ENCODE data around the gene HEATR3. TPM values are rescaled to one million over a fixed set of nuclear protein-coding genes. Genes with fewer than 3 reads are reported as not detected.

The HEATR3 gene
- total and polyA plus RNA-seq, 2 donors, result 20.0 to 26.9 TPM

- WGBS, result 97% methylated on average over 8 of the region's 8 CpGs
- Histone ChIP-seq H3K9me3 (ENCODE audit: control insufficient read depth in 2 of 2, insufficient read depth in 1 of 2, low read length in 1 of 2) (no peaks in the 10 kb centered on the region), H3K36me3 (ENCODE audit: control insufficient read depth in 2 of 2, insufficient read depth in 2 of 2, low read length in 1 of 2) (peaks cover 42 to 49% of the 10 kb centered on the region in 2 donors)
Measured at GRCh38 chr16:50083996-50084395, 18.2 kb downstream of the HEATR3 start.

DNA sequence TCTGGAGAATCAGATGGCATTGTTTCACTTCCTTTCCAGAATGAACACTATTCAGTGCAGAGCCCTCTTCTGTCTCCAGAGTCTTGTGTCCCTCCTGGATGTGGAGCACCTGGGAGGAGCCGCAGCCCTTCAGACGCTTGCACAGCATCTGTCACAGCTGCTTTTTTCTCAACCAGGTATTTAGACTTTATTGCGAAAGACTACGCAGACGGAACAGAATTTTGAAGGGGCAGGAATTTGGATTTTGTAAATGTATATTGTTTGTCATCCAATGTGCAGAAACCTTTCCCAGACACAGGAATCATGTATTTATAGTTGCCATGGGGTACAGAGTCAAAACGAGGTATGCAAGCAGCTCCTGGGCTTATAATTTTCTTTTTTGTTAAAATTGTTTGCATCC is 20.4 kb downstream of the HEATR3 start:
- over 99% methylated on average over 6 of the region's 6 CpGs for WGBS
- H3K27ac ChIP-seq (ENCODE audit: low read depth in 1 of 2, low read length in 1 of 2), result no peak overlapping the region
- no peaks in the 10 kb centered on the region for H3K27me3 ChIP-seq (ENCODE audit: control insufficient read depth in 2 of 2, insufficient read depth in 1 of 2, low read length in 1 of 2)
- H3K4me1 ChIP-seq (ENCODE audit: control insufficient read depth in 2 of 2, insufficient read depth in 2 of 2, low read length in 2 of 2), result no peaks in the 10 kb centered on the region
- no peak for DNase-seq (ENCODE audit: low read depth in 6 of 9, low spot score in 9 of 9)
- H3K36me3 ChIP-seq (ENCODE audit: control insufficient read depth in 2 of 2, insufficient read depth in 2 of 2, low read length in 1 of 2), result peaks cover 27 to 41% of the 10 kb centered on the region in 2 donors
- H3K4me3 ChIP-seq (ENCODE audit: low read length in 2 of 2), result no peak overlapping the region
- no peaks in the 10 kb centered on the region for H3K9me3 ChIP-seq (ENCODE audit: control insufficient read depth in 2 of 2, insufficient read depth in 1 of 2, low read length in 1 of 2)

More at GRCh38 chr16:50083996-50084395, 18.2 kb downstream of the HEATR3 start:
- H3K4me1 ChIP-seq (ENCODE audit: control insufficient read depth in 2 of 2, insufficient read depth in 2 of 2, low read length in 2 of 2), result no peaks in the 10 kb centered on the region
- H3K27me3 ChIP-seq (ENCODE audit: control insufficient read depth in 2 of 2, insufficient read depth in 1 of 2, low read length in 1 of 2), result no peaks in the 10 kb centered on the region
- H3K27ac ChIP-seq (ENCODE audit: low read depth in 1 of 2, low read length in 1 of 2), result no peak overlapping the region
- no peak for DNase-seq (ENCODE audit: low read depth in 6 of 9, low spot score in 9 of 9)
- H3K4me3 ChIP-seq (ENCODE audit: low read length in 2 of 2), result no peak overlapping the region

DNA sequence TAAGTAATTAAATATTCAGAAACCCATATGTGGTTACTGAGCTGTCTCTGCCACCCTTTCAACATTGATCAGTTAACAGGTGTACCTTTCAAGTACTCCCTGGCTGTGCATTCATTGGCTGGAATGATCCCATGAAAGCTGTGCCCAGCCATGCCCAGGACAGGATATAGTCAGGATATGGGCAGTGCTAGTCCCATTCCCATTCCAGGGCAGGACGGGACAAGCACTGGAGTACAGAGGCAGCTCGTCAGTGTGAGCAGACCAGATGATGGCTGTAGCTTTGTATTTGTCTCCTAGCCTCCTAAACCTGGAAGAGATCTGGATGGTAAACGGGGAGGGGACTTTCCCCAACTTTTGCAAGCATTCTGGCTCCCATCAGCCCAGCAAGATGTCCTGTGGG is 22.5 kb downstream of the HEATR3 start:
- Histone ChIP-seq H3K27ac (ENCODE audit: low read depth in 1 of 2, low read length in 1 of 2) (no peak overlapping the region), H3K4me1 (ENCODE audit: control insufficient read depth in 2 of 2, insufficient read depth in 2 of 2, low read length in 2 of 2) (no peaks in the 10 kb centered on the region), H3K36me3 (ENCODE audit: control insufficient read depth in 2 of 2, insufficient read depth in 2 of 2, low read length in 1 of 2) (peaks cover 27 to 38% of the 10 kb centered on the region in 2 donors), H3K4me3 (ENCODE audit: low read length in 2 of 2) (no peak overlapping the region), H3K9me3 (ENCODE audit: control insufficient read depth in 2 of 2, insufficient read depth in 1 of 2, low read length in 1 of 2) (no peaks in the 10 kb centered on the region), H3K27me3 (ENCODE audit: control insufficient read depth in 2 of 2, insufficient read depth in 1 of 2, low read length in 1 of 2) (no peaks in the 10 kb centered on the region)
- no peak for DNase-seq (ENCODE audit: low read depth in 6 of 9, low spot score in 9 of 9)
- 92% methylated on average over 3 of the region's 3 CpGs for WGBS

GRCh38 chr16:50092891-50093290 is 27.1 kb downstream of the HEATR3 start:
- Histone ChIP-seq H3K4me3 (ENCODE audit: low read length in 2 of 2) (no peak overlapping the region), H3K9me3 (ENCODE audit: control insufficient read depth in 2 of 2, insufficient read depth in 1 of 2, low read length in 1 of 2) (no peaks in the 10 kb centered on the region), H3K36me3 (ENCODE audit: control insufficient read depth in 2 of 2, insufficient read depth in 2 of 2, low read length in 1 of 2) (peaks cover 11 to 22% of the 10 kb centered on the region in 2 donors), H3K27me3 (ENCODE audit: control insufficient read depth in 2 of 2, insufficient read depth in 1 of 2, low read length in 1 of 2) (no peaks in the 10 kb centered on the region), H3K27ac (ENCODE audit: low read depth in 1 of 2, low read length in 1 of 2) (no peak overlapping the region), H3K4me1 (ENCODE audit: control insufficient read depth in 2 of 2, insufficient read depth in 2 of 2, low read length in 2 of 2) (no peaks in the 10 kb centered on the region)
- 97% methylated on average over 6 of the region's 6 CpGs for WGBS
- no peak for DNase-seq (ENCODE audit: low read depth in 6 of 9, low spot score in 9 of 9)

- peak in 1 of 9 donors; percentile 16 for DNase-seq (ENCODE audit: low read depth in 6 of 9, low spot score in 9 of 9)
- no peak overlapping the region for H3K4me3 ChIP-seq (ENCODE audit: low read length in 2 of 2)
- no peaks in the 10 kb centered on the region for H3K4me1 ChIP-seq (ENCODE audit: control insufficient read depth in 2 of 2, insufficient read depth in 2 of 2, low read length in 2 of 2)
- peak overlapping the region in 1 of 2 donors; percentile 42 for H3K27ac ChIP-seq (ENCODE audit: low read depth in 1 of 2, low read length in 1 of 2)
- H3K9me3 ChIP-seq (ENCODE audit: control insufficient read depth in 2 of 2, insufficient read depth in 1 of 2, low read length in 1 of 2), result no peaks in the 10 kb centered on the region
- WGBS, result 91% methylated on average over 12 of the region's 12 CpGs
- H3K36me3 ChIP-seq (ENCODE audit: control insufficient read depth in 2 of 2, insufficient read depth in 2 of 2, low read length in 1 of 2), result peaks cover 4 to 16% of the 10 kb centered on the region in 2 donors
- no peaks in the 10 kb centered on the region for H3K27me3 ChIP-seq (ENCODE audit: control insufficient read depth in 2 of 2, insufficient read depth in 1 of 2, low read length in 1 of 2)
Measured at GRCh38 chr16:50093607-50094539, 28.1 kb downstream of the HEATR3 start.

GRCh38 chr16:50096791-50097190 is 31.0 kb downstream of the HEATR3 start:
- Histone ChIP-seq H3K27me3 (ENCODE audit: control insufficient read depth in 2 of 2, insufficient read depth in 1 of 2, low read length in 1 of 2) (no peaks in the 10 kb centered on the region), H3K9me3 (ENCODE audit: control insufficient read depth in 2 of 2, insufficient read depth in 1 of 2, low read length in 1 of 2) (no peaks in the 10 kb centered on the region), H3K27ac (ENCODE audit: low read depth in 1 of 2, low read length in 1 of 2) (no peak overlapping the region), H3K36me3 (ENCODE audit: control insufficient read depth in 2 of 2, insufficient read depth in 2 of 2, low read length in 1 of 2) (peaks cover 17 to 20% of the 10 kb centered on the region in 2 donors), H3K4me3 (ENCODE audit: low read length in 2 of 2) (no peak overlapping the region), H3K4me1 (ENCODE audit: control insufficient read depth in 2 of 2, insufficient read depth in 2 of 2, low read length in 2 of 2) (no peaks in the 10 kb centered on the region)
- DNase-seq (ENCODE audit: low read depth in 6 of 9, low spot score in 9 of 9), result no peak
- 99% methylated on average over 3 of the region's 3 CpGs for WGBS

GRCh38 chr16:50099957-50100648 is 34.3 kb downstream of the HEATR3 start:
- WGBS, result 91% methylated on average over 6 of the region's 6 CpGs
- no peaks in the 10 kb centered on the region for H3K9me3 ChIP-seq (ENCODE audit: control insufficient read depth in 2 of 2, insufficient read depth in 1 of 2, low read length in 1 of 2)

DNA sequence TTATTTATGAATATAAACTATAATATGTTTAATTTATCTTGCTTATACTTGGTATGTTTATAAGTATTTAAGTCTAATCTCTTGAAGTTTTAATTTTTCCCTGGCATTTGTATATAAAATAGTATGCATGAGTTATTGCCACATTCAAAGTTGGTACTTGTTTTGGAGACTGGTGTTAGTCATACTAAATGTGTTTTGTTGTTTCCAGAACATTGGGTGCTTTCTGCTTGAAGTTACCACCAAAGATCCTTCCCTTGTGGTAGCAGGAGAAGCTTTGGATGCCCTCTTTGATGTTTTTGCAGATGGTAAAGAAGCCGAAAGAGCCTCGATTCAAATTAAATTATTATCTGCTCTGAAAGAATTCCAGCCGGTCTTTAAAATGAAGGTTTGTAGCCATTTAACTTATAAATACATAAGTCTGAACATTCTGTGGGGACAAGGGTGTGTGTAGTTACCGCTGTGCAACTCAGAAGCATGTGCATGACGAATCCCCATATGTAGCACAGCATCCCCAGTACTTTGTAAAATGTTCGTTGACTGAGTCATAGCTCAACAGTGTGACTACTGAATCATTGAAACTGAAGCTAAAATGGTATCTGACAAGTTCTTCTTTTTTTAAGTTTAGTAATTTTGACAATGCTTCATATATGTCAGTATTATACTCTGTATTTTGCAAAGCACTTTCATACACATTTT is 36.4 kb downstream of the HEATR3 start:
- no peaks in the 10 kb centered on the region for H3K27me3 ChIP-seq (ENCODE audit: control insufficient read depth in 2 of 2, insufficient read depth in 1 of 2, low read length in 1 of 2)
- H3K36me3 ChIP-seq (ENCODE audit: control insufficient read depth in 2 of 2, insufficient read depth in 2 of 2, low read length in 1 of 2), result peaks cover 29 to 36% of the 10 kb centered on the region in 2 donors
- H3K9me3 ChIP-seq (ENCODE audit: control insufficient read depth in 2 of 2, insufficient read depth in 1 of 2, low read length in 1 of 2), result no peaks in the 10 kb centered on the region
- H3K27ac ChIP-seq (ENCODE audit: low read depth in 1 of 2, low read length in 1 of 2), result no peak overlapping the region
- no peak overlapping the region for H3K4me3 ChIP-seq (ENCODE audit: low read length in 2 of 2)
- 98% methylated on average over 6 of the region's 6 CpGs for WGBS
- no peak for DNase-seq (ENCODE audit: low read depth in 6 of 9, low spot score in 9 of 9)
- H3K4me1 ChIP-seq (ENCODE audit: control insufficient read depth in 2 of 2, insufficient read depth in 2 of 2, low read length in 2 of 2), result no peaks in the 10 kb centered on the region

More at GRCh38 chr16:50099957-50100648, 34.3 kb downstream of the HEATR3 start:
- H3K27ac ChIP-seq (ENCODE audit: low read depth in 1 of 2, low read length in 1 of 2), result no peak overlapping the region
- H3K4me1 ChIP-seq (ENCODE audit: control insufficient read depth in 2 of 2, insufficient read depth in 2 of 2, low read length in 2 of 2), result no peaks in the 10 kb centered on the region
- no peak for DNase-seq (ENCODE audit: low read depth in 6 of 9, low spot score in 9 of 9)
- no peak overlapping the region for H3K4me3 ChIP-seq (ENCODE audit: low read length in 2 of 2)
- H3K36me3 ChIP-seq (ENCODE audit: control insufficient read depth in 2 of 2, insufficient read depth in 2 of 2, low read length in 1 of 2), result peaks cover 31 to 39% of the 10 kb centered on the region in 2 donors
- no peaks in the 10 kb centered on the region for H3K27me3 ChIP-seq (ENCODE audit: control insufficient read depth in 2 of 2, insufficient read depth in 1 of 2, low read length in 1 of 2)
